ENCODE results near the gene CLCN7.

DNA sequence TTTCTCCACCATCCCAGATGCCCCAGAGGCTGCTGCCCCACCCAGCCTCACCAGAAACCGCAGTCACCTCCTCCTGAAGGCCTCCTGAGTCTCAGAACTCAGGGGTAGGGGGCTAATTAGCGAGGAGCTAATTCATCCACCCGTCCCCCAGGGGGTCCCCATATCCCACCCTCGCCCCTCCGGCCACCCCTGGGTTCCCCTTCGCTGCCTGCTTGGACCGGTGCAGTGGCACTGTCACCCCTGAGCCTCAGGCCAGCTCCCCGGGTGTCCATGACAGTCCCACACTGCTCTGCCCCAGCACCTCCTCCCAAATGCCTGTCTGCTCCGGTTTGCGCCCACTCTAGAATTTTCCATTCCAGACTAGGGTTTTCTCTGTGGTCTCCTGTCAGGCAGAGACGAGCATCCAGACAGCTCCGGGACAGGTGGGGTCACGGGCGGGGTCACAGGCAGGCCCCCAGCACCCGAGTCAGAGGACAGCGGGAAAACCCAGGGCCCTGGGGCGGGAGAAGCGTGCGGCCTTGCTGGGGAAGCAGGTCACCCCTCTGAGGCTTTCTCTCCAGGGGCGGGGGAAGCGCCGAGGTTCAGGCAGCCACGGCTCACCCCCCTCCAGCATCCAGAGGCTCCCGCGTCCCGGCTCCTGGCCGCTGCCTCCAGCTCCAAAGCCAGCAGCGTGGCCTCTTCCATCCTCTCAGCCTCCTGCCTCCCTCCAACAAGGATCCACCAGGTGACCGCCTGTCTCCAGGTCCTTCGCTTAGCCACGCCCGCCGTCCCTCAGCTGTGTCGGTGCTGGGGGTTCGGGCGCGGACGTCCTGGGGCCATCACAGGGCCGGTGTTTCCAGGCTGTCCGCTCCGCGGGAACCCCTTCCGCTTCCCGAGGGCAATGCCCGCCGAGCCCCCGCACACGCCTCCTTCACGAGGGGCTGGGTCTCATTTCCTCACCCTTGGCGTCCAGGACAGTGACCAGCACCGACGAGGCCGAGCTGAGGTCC, 47.1 kb downstream of the CLCN7 start:
- TF ChIP-seq CTCF (IDR thresholded peaks at IDR 0.05) (no peak), POLR2A (IDR thresholded peaks at IDR 0.05) (no peak)

All from body of pancreas (tissue), 4 donors.